NCI-H526 (cell line): Measurements from ENCODE around the gene METTL2B.
"Not testable (repeated sequence)": the region's sequence is repeated elsewhere in the genome, so short reads cannot be mapped to it uniquely, and the experiment has no call there.

Experiments
- DNase-seq, 2 experiments: peaks; one replicate each; lab custom pipeline; 2025; lab: John Stamatoyannopoulos, UW

Gene METTL2B

DNA sequence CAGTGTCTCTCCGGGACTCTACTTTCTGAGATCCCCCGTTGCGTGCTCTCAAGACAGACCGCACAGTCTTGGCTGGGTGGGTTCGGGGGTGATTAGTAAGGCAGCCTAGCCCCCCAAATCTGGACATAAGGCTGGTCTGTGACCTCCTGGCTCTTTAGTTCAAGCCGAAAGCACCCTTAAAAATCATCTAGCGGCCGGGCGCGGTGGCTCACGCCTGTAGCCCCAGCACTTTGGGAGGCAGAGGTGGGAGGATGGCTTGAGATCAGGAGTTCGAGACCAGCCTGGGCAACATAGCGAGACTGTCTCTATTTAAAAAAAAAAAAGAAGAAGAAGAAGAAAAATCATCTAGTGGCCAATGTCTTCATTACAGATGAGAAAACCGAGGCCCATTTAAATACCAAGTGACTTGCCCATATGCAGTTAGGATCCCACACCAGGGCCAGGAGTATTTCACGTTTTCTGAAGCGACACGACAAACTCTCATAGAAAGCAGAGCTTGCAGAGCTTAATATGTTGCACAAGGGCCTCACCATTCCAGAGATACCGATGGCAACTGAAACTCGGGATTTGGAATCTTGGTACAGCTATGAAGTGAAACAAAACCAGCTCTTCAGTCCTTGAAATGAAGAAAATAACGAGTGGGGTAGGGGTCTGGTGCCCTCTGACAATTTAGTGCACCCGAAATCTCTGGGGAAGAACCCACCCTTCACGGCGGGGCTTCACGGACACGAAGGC is 21.6 kb upstream of the METTL2B start:
- DNase-seq: no peak

DNA sequence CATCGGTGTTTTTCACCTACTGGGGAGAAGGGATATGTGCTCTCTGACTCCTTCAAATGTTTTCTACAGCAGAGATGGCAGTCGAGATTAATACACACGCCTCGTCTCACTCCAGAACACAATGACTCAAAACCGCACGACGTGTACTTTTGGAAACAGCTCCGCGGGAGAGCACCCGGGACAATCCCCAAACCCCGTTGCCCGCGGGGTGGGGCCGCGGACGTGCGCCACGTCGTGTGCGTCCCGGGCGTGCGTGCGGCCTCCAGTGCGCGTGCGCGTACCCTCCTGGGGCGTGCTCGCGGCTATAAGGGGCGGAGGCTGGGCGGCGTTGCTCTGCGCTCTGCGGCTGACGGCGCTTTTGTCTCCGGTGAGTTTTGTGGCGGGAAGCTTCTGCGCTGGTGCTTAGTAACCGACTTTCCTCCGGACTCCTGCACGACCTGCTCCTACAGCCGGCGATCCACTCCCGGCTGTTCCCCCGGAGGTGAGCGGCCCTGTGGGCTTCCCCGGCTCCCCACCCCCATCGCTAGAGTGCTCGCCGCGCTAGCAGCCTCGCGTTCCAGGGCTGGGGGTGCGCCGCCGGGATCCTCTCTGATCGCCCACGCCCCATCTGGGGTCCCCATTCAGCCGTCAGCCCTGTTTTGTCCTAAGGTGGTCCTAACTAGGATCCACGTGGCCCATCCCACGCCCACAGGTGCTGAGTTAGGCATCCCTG is 20.8 kb upstream of the METTL2B start, which contains the start of gene HILPDA:
TSS of gene HILPDA (plus strand) at position 336 of the 712 bp plus-strand sequence. CDS start 1,391 bp downstream, outside the sequence.
- DNase-seq: peak; percentile 78 to 97

DNA sequence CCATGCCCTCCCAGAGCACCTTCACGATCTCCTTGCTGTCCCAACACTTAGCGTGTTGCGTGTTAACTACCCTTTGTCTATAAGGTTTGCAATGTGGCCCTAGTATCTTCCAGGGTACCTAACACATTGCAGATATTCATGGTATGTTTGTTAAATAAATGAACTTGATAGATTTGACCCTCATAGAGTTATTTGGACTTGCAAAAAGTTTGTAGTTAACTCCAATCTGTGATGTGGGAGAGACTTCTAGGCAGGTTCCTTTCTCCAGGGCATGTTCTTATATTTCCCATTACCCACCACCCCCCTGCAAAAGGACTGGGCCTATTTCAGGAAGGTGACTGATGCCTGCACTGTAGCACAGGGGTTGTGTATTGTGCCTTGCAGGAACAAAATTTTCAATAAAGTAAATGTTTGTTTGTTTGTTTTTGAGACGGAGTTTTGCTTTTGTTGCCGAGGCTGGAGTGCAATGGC is 20.3 kb upstream of the METTL2B start:
- DNase-seq: peak; percentile 43 to 71

DNA sequence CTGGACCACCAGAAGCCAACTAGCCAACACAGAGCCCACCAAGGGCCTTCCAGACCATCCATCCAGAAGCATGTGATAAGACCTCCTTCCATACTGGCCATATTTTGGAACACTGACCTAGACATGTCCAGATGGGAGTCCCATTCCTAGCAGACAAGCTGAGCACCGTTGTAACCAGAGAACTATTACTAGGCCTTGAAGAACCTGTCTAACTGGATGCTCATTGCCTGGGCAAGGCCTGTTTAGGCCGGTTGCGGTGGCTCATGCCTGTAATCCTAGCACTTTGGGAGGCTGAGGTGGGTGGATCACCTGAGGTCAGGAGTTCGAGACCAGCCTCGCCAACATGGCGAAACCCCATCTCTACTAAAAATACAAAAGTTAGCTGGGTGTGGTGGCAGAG is 19.2 kb upstream of the METTL2B start:
- DNase-seq: not testable (repeated sequence)

DNA sequence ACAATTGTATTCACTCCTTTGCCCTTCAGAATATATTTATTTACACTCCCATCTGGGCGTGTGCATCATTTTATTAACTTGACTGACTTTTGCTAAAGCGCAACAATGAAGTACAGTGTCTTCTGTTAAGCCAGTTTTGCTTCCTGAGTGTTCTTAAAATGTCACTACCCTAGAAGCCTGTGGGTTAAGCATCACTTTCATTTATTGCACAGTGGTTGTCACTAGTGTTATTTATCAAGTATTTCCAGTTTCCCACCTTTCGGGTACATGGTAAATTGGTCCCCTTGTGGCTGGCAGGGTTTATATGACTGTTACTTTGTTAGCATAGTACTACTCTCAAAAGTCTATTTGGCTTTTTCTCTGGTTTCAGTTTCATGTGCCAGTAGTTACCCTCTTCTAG is 17.6 kb upstream of the METTL2B start:
- no peak for DNase-seq

DNA sequence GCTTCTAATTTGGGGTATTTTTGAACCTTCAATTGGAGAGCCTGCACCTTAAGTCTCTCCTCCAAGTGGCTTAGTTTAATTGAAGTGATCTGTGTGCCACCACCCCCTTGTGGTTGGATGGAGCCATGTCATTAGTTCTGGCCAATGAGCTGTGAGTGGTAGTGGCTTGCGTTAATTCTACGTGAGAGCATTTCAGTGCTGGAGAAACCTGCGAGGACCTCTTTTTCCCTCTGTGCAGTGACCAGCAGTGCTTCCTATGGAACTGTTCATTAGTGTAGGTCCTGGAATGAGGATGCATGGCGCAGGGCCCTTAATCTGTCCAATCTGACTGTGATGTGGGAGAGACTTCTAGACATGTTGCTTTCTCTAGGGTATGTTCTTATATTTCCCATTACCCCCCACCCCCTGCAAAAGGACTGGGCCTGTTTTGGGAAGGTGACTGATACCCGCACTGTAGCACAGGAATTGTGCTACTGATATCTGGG is 17.1 kb upstream of the METTL2B start:
- peak; percentile 78 to 81 for DNase-seq

DNA sequence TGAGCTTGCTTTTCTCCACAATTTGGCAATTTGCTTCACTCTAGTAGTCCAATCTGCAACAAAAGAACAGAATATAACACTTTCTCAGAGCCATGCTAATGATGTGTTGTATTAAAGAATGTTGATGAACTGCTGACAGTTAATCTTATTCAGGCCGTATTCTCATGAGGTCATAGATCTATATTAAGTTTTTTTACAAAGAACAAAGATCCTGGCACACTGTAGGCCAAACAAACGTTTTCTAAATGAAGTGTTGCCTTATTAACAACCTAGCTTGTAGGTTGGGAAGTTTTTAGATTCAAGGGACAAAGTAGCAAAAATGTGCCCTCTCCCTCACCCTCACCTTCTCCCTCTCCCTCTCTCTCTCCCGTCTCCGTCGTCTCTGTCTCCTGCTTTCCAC is 14.1 kb upstream of the METTL2B start:
- no peak for DNase-seq

DNA sequence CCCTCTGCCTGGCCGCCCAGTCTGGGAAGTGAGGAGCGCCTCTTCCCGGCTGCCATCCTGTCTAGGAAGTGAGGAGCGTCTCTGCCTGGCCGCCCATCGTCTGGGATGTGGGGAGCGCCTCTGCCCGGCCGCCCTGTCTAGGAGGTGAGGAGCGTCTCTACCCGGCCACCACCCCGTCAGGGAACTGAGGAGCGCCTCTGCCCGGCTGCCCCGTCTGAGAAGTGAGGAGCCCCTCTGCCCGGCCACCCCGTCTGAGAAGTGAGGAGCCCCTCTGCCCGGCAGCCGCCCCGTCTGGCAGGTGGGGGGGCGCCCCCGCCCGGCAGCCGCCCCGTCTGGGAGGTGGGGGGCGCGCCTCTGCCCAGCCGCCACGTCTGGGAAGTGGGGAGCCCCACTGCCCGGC is 13.2 kb upstream of the METTL2B start:
- not testable (repeated sequence) for DNase-seq

DNA sequence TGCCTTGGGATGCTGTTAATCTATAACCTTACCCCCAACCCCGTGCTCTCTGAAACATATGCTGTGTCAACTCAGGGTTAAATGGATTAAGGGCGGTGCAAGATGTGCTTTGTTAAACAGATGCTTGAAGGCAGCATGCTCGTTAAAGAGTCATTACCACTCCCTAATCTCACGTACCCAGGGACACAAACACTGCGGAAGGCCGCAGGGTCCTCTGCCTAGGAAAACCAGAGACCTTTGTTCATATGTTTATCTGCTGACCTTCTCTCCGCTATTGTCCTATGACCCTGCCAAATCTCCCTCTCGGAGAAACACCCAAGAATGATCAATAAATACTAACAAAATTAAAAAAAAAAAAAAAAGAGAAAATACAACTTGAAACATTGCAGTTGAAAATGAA is 12.6 kb upstream of the METTL2B start:
- not testable (repeated sequence) for DNase-seq

DNA sequence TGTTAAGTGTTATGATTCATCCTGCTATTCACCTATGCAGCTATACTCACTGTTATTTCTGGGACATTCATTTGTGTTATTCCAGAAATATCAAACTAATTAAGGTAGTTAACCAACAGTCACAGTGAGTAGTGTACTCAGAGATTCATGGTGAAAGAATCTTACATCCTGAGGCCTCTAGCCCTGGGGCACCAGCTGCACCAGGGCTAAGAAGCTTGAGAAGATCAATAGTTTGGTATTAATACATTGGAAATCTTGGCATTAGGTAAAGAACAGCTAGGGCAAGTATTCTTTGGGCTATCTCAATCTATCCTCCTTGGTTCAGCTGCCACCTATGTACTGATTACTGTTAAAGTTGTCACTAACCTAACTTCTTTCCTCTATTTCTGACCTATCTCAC is 9.7 kb upstream of the METTL2B start:
- DNase-seq: not testable (repeated sequence)

DNA sequence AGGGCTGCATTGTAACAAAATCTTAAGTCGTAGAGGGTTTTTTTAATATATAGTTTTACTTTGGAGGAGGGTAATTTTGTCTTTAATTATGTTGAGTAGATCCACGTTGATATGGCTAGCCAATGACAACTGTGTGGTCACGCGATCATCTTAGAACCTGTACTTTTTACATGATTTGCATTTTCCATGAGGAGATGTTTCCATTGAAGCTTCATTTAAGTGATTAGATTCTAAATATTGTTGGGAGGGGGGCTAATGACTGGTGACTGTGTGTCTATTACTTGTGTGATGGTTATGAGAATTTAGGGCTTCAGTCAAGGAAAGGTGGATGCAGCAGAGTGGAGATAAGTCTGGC is 765 bp downstream of the METTL2B start:
- DNase-seq: not testable (repeated sequence)

DNA sequence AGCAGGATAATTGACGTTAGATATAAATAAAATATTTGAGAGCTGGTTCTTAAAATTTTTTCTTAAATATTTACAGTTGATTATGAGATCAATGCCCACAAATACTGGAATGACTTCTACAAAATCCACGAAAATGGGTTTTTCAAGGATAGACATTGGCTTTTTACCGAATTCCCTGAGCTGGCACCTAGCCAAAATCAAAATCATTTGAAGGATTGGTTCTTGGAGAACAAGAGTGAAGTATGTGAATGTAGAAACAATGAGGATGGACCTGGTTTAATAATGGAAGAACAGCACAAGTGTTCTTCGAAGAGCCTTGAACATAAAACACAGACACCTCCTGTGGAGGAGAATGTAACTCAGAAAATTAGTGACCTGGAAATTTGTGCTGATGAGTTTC is 2.5 kb downstream of the METTL2B start:
- not testable (repeated sequence) for DNase-seq

DNA sequence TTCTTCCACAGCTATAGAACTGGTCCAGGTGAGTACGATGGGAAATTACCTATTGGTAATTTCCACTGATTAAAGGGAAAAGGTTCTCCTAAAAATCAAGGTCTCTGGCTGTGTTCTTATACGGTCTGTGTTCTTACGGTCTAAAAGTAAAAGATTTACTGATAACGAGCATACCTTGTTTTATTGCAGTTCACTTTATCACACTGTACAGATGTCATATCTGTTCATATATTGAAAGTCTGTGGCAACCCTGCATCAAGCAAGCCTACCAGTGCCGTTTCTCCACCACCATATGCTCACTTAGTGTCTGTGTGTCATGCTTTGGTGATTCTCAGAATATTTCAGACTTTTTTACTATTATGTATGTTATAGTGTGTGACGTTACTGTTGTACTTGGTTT is 11.6 kb downstream of the METTL2B start:
- DNase-seq: not testable (repeated sequence)

DNA sequence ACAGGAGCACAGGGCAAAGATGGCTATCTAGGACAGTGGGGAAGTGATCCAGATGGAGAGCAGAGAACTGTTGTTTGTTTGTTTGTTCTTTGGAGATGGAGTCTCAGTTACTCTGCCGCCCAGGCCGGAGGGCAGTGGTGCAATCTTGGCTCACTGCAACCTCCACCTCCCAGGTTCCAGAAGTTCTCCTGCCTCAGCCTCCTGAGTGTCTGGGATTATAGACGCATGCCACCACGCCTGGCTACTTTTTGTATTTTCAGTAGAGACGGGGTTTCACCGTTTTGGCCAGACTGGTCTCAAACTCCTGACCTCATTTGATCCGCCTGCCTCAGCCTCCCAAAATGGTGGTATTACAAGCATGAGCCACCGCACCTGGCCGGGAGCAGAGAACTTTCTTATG is 20.9 kb downstream of the METTL2B start:
- DNase-seq: no peak

DNA sequence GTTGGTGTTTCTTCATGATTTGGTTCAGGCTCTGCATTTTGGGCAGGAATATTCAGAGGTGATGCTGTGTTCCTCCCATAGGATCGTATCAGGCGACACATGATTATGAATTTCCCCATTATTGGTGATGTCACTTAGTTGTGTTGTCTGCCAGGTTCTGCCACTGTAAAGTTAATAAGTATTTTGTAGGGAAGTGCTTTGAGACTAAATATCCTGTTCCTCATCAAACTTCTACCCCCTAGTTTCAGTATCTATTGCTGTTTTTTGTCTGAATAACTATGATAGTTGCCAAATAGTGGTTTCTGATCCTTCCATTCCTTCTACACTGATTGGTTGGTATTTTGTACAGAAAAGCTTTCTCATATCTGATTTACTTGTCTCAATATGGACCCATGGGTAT is 28.9 kb downstream of the METTL2B start:
- DNase-seq: not testable (repeated sequence)

DNA sequence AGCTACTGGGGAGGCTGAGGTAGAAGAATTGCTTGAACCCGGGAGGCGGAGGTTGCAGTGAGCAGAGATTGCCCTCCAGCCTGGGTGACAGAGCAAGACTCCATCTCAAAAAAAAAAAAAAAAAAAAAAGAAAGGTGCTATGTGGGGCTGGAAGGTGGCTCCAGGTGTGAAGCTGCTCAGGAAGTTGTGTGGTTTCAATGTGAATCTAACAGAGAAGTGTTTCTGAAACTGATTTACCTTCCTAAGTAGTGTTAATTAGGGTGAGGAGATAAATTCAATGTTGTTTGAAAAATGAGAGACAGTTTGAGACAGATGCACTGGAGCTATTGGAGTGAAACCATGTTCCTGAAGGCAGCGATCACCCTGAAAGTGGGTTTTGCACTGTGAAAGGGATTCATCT is 30.3 kb downstream of the METTL2B start:
- not testable (repeated sequence) for DNase-seq

DNA sequence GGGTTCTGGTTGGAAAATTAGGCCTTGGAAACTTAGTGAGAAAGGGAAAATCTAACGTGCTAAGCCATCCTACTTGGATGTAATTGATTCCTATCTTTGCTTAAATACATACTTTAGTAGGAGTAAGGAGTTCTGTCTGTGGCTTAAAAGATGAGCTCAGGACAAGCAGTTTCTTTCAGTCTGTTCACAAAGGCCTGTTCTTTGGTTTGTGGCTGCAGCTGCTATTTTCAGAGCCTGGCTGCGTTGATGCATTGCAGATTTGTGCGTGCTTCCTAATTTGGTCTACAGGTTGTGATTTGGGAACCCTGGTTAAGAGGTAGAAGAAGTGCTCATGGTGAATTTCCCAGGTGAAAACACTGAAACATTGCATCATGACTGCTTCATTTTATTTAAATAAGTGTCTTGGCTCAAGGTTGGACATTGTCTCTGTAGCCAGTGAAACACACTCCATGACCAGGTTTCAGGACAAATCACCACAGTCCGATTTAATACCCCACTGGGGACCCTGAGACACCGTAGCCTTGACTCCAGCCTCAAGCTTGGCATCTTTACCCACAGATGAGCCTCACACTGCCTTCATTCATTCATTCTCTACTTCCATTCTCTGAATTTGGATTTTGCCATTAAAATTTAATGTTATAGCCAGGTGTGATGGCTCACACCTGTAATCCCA is 30.9 kb downstream of the METTL2B start:
- DNase-seq: not testable (repeated sequence)

DNA sequence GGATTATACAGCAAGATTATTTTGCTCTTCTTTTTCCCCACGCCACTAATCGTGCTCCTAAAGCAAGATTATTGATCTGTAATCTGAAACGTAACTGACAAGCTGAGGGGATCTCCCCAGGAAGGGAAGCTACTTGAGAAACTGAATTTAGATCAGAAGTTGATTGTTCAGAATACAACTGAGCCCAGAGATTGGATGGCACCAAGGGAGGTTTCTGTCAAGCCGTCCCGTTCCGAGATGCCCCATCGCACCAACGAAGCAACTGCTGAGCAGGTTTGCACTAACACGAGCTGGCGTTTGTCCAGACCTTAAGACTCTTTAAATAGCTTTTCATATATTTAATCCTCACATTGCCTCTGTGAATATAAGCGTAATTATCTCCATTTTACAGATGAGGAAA is 35.1 kb downstream of the METTL2B start:
- not testable (repeated sequence) for DNase-seq

DNA sequence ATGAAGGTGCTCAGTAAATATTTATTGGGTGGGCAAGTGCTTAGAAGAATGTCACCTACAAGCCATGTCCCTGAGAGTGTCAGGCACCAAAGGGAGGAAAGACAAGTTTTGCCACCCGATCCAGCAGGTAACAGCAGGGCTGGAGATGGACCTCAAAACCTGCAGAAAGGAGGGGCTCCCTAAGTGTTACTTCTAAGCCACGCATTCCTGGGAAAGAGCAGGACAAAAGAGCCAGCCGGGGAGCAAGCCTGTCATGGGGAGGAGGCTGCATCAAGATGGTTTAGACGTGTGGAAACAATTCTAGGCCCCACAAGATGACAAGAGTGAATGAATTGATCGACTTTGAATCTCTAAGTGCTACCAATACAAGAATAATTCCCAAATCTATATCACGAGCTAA is 38.7 kb downstream of the METTL2B start:
- not testable (repeated sequence) for DNase-seq

DNA sequence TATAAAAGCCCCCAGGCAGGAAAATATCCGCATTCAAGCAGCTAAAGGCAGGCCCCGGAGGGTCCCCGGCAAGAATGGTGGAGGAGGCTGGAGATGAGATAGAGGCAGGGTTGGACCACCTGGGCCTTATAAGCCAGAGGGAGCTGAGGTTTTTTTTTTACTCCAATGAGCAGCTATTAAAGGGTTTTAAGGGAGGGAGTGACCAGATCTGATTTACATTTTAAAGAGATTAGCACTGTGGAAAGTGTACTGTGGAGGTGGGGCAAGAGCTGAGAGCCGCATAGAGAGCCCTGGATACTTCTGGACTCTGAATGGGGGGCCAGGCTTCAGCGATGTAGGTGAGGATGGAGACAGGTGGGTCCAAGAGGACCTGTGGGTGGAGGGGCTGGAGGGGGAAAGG is 40.5 kb downstream of the METTL2B start:
- DNase-seq: not testable (repeated sequence)

DNA sequence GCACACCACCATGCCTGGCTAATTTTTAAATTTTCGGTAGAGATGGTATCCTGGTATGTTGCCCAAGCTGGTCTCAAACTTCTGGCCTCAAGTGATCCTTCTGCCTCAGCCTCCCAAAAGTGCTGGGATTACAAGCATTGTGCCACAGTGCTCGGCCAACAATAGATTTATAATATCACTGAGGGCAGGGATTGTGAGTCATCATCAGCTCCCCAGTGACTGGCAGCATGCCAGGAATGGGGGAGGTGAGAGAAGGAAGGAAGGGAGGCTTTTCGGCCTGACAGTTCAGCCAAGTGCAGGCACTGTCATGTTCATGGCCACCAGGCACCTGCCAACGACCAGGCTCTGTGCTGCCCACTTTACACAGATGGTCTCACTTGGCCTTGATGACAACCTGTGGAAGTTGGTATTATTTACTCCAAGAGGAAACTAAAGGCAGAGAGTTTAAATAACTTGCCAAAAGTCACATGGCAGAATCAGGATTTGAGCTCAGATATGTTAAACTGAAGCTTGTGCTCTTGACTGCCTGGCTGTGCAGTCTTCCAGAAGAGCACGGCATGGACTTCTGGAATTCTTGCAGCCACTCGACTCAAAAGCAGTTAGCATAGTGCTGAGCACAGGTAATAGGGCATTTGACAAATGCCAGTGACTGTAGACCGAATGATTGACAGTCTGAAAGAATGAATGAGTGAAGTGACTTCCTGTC is 46.8 kb downstream of the METTL2B start:
- peak in 1 of 2 experiments; percentile 8 for DNase-seq
